Kidney (tissue), 14 donors: ENCODE data around the gene DPH7. TPM values are rescaled to one million over a fixed set of nuclear protein-coding genes. Genes with fewer than 3 reads are reported as not detected.

ENCODE experiments used
- DNase-seq, 5 donors: peaks; one replicate each; pipeline ENCODE4 v3.0.0-alpha.2; 2013 to 2020
- FAIRE-seq: peaks from 2 replicates; lab custom pipeline; 2012; peaks lifted over from hg19 to GRCh38; lab: Jason Lieb, UNC
- H3K27ac ChIP-seq, 2 donors: one replicate each; pipeline ENCODE4 v1.7.0; 2013; ENCODE audit warnings: low read depth in 2 of 2, low read length in 2 of 2, inconsistent platforms in 1 of 2
- H3K27me3 ChIP-seq: one replicate; pipeline ENCODE4 v1.7.1; 2013; ENCODE audit warnings: low read length, inconsistent platforms; ENCODE audit not compliant: control insufficient read depth, insufficient read depth
- H3K36me3 ChIP-seq, 3 donors: one replicate each; pipeline versions ENCODE4 v1.7.0 to v1.7.1; 2013; ENCODE audit warnings: low read length in 3 of 3, control low read depth in 1 of 3, inconsistent platforms in 1 of 3; ENCODE audit not compliant: insufficient read depth in 3 of 3, control insufficient read depth in 2 of 3
- H3K4me1 ChIP-seq, 3 donors: one replicate each; pipeline versions ENCODE4 v1.7.0 to v1.7.1; 2013; ENCODE audit warnings: low read length in 3 of 3, inconsistent platforms in 1 of 3, low read depth in 1 of 3; ENCODE audit not compliant: control insufficient read depth in 2 of 3, insufficient read depth in 2 of 3
- H3K4me3 ChIP-seq, 3 donors: one replicate each; pipeline versions ENCODE4 v1.7.0 to v1.8.1; 2013; ENCODE audit warnings: low read length in 3 of 3, control low read depth in 1 of 3, inconsistent platforms in 1 of 3
- H3K9ac ChIP-seq, 3 donors: one replicate each; pipeline versions ENCODE4 v1.7.0 to v1.7.1; 2013; ENCODE audit warnings: low read length in 3 of 3, control low read depth in 1 of 3, inconsistent platforms in 1 of 3
- H3K9me3 ChIP-seq, 3 donors: one replicate each; pipeline versions ENCODE4 v1.7.0 to v1.7.1; 2013; ENCODE audit warnings: low read length in 3 of 3, control low read depth in 1 of 3, inconsistent platforms in 1 of 3; ENCODE audit not compliant: control insufficient read depth in 2 of 3, insufficient read depth in 1 of 3
- intact Hi-C: fragments of 100-400 bp; cut with DNase I; formaldehyde crosslinking; loops from one replicate; pipeline ENCODE4 v1.11.1; 2022
- polyA plus RNA-seq: library from polyadenylated mRNA; stranded (reverse); fragments of 350-450 nt; fragmentation: Illumina TruSeq; extraction: RNeasy Lipid Tissue Mini Kit (QIAGEN cat#74804); gene quantifications from one replicate; pipeline ENCODE4 v1.2.3, GENCODE V29; 2014; ENCODE audit warnings: low read depth, low replicate concordance; ENCODE audit not compliant: insufficient read depth
- total RNA-seq: library from RNA; stranded (reverse); fragmentation: NEBNext Ultra II Directional; extraction: Animal tissue kit (Norgen Biotek cat#: 25700); gene quantifications from one replicate; pipeline ENCODE4 v1.2.1, GENCODE V29; 2021
- TF ChIP-seq, protein P1 (sequence below): IDR thresholded peaks from 3 replicates; pipeline ENCODE4 v1.5.1; 2012; ENCODE audit warnings: mild to moderate bottlenecking, moderate library complexity, borderline replicate concordance; ENCODE audit not compliant: insufficient read depth; ENCODE audit errors: extremely low read depth
- donor health status: control.
- donor health status: control.
- donor health status: control.
- donor health status: control.
- donor health status: control.
- donor health status: DM: yes; HTN: yes; CAD: no.
- donor health status: Normal renal cell carcinoma (clear cell type).

Gene DPH7
- total and polyA plus RNA-seq, 2 donors from 2014 or later, result 23.2 to 31.4 TPM

DNA sequence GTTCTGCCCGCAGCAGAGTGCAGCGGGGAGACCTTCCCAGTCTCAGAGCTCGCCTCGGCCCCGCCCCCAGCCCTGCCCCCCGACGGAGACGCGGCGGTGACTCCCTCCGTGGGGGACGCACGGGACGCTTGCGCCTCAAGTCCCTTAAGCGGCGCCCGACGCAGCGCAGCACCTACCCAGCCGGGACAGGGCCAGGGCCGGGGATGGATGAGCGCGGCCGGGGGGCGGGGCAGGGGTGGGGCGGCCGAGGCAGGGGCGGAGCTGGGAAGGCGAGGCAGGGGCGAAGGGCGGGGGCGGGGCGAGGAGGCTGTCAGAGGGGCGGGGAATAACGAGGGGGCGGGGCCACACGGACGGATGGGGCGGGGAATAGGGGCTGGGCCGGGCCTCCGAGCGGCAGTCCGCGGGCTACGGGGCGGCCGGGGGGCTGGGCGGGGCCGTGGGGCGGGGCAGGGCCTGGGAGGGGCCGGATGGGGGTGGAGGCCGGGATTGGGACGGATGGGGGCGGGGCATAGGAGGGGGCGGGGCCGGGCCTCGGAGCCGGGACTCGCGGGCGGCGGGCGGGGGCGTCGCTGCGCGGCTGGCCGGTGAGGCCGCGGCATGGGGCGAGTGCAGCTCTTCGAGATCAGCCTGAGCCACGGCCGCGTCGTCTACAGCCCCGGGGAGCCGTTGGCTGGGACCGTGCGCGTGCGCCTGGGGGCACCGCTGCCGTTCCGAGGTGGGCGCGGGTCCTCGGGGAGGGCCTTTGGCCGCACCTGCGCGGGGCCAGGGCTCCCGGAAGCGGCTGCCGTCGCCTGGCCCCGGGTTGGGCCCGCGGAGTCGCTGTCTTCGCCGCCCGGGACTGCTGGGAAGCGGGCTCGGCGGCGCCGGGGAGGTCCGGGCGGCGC is 26.6 kb upstream of the DPH7 start, which contains the start of gene ARRDC1:
ARRDC1 (plus strand) TSS at position 566 of the 884 bp plus-strand sequence; CDS start at position 598, 32 bp downstream.
- no peaks in the 10 kb centered on the region for H3K36me3 ChIP-seq
- peak within 1 kb of the TSS; percentile 65 to 71 for H3K27ac ChIP-seq
- DNase-seq (peak; percentile 95 to 99 (median 98)), FAIRE-seq (no peak)
- peak within 1 kb of the TSS; percentile 26 to 63 (median 61) for H3K4me3 ChIP-seq
- no peaks in the 10 kb centered on the region for H3K27me3 ChIP-seq
- H3K9ac ChIP-seq, result peak within 1 kb of the TSS in 2 of 3 donors; percentile 41 to 58
- TF ChIP-seq, protein P1, sequence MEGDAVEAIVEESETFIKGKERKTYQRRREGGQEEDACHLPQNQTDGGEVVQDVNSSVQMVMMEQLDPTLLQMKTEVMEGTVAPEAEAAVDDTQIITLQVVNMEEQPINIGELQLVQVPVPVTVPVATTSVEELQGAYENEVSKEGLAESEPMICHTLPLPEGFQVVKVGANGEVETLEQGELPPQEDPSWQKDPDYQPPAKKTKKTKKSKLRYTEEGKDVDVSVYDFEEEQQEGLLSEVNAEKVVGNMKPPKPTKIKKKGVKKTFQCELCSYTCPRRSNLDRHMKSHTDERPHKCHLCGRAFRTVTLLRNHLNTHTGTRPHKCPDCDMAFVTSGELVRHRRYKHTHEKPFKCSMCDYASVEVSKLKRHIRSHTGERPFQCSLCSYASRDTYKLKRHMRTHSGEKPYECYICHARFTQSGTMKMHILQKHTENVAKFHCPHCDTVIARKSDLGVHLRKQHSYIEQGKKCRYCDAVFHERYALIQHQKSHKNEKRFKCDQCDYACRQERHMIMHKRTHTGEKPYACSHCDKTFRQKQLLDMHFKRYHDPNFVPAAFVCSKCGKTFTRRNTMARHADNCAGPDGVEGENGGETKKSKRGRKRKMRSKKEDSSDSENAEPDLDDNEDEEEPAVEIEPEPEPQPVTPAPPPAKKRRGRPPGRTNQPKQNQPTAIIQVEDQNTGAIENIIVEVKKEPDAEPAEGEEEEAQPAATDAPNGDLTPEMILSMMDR, result no peak
- H3K9me3 ChIP-seq, result no peaks in the 10 kb centered on the region
- H3K4me1 ChIP-seq, result peaks cover 0 to 16% (median 13%) of the 10 kb centered on the region in 3 donors
- intact Hi-C loops, result no loop called here

DNA sequence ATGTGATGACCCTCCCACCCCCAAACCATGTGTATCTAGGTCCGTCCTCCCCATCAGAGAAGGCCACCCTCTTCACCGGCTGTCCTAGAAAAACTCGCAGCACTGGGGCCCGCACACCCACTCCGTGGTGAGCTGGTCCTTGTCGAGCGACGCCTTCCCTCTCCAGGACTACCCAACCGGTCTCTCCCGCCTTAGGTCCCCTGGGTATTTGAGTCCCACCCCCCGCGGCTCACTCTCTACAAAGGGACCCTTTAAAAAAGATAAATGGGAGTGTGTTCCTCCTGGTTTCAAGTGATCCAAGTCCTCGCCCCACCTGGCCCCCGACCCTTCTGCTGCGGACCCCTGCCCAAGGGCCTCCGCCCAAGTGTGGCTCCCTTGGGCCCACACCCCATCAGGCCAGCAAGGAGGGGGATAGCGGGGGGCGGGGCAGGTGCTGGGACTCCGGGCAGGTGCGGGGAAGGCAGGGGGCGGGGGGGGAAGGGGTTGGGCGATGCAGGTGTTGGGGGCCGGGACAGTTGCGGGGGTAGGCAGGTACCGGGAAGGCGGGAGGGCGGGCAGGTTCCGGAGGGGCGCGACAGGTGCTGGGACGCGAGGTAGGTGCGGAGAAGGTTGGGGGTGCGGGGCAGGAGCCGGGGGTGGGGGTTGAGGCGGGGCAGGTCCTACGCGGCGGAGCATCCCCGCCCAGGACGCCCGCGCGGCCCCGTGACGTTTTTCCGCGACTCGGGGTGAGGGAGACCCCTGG is 25.8 kb upstream of the DPH7 start:
- Histone ChIP-seq H3K36me3 (no peaks in the 10 kb centered on the region), H3K27me3 (no peaks in the 10 kb centered on the region), H3K9ac (no peak overlapping the region), H3K4me3 (no peak overlapping the region), H3K4me1 (peaks cover 0 to 16% (median 13%) of the 10 kb centered on the region in 3 donors), H3K27ac (no peak overlapping the region), H3K9me3 (no peaks in the 10 kb centered on the region)
- intact Hi-C loops, result no loop called here
- TF ChIP-seq, protein P1, result no peak
- FAIRE-seq (no peak), DNase-seq (peak in 2 of 5 donors; percentile 17 to 54)

DNA sequence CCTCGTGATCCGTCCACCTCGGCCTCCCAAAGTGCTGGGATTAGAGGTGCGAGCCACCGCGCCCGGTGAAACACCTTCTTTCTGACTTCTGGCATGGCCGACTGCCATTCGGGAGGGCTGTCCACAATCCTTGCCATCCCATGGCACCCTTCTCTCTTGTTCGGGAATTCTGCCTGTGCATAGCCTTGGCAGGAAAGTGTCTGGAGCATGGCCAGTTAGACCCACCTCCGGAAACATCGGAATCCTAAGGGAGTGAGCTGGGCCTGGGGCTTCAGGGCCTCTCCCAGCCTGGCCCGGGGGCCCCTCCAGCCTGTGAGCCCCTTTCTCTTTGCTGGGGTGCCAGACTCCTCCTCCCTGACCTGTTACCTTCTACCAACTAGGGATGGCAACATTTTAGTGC is 25.2 kb upstream of the DPH7 start:
- H3K27ac ChIP-seq, result no peak overlapping the region
- FAIRE-seq (no peak), DNase-seq (peak in 1 of 5 donors; percentile 60)
- no peaks in the 10 kb centered on the region for H3K9me3 ChIP-seq
- H3K27me3 ChIP-seq, result no peaks in the 10 kb centered on the region
- TF ChIP-seq, protein P1, result no peak
- intact Hi-C loops, result no loop called here
- no peak overlapping the region for H3K4me3 ChIP-seq
- peaks cover 0 to 16% (median 13%) of the 10 kb centered on the region in 3 donors for H3K4me1 ChIP-seq
- H3K9ac ChIP-seq, result no peak overlapping the region
- no peaks in the 10 kb centered on the region for H3K36me3 ChIP-seq
